H9 (cell line): ENCODE results near the gene SHISA4. TPM values are rescaled to one million over a fixed set of nuclear protein-coding genes. Genes with fewer than 3 reads are reported as not detected.

Source experiments
- DNase-seq: peaks from one replicate; pipeline ENCODE4 v3.0.0-alpha.2; 2017
- H2AFZ ChIP-seq: one replicate; pipeline ENCODE4 v1.6.1; 2013; ENCODE audit warnings: mild to moderate bottlenecking, low read length, control low read depth, moderate library complexity
- H2AK5ac ChIP-seq: 2 replicates; pipeline ENCODE4 v1.6.1; 2013; ENCODE audit warnings: low read length, control low read depth, mixed read lengths; ENCODE audit not compliant: insufficient read length
- H2BK120ac ChIP-seq: one replicate; pipeline ENCODE4 v1.6.1; 2013; ENCODE audit warnings: low read depth, mild to moderate bottlenecking, low read length, control low read depth, inconsistent platforms; ENCODE audit not compliant: poor library complexity, severe bottlenecking
- H2BK12ac ChIP-seq: 2 replicates; pipeline ENCODE4 v1.6.1; 2013; ENCODE audit warnings: low read length, control low read depth, mixed read lengths, low read depth; ENCODE audit not compliant: insufficient read length
- H2BK15ac ChIP-seq: 2 replicates; pipeline ENCODE4 v1.6.1; 2013; ENCODE audit warnings: low read depth, low read length, control low read depth
- H2BK20ac ChIP-seq: one replicate; pipeline ENCODE4 v1.6.1; 2013; ENCODE audit warnings: low read depth, mild to moderate bottlenecking, low read length, control low read depth, inconsistent platforms; ENCODE audit not compliant: poor library complexity, severe bottlenecking
- H2BK5ac ChIP-seq: 2 replicates; pipeline ENCODE4 v1.6.1; 2013; ENCODE audit warnings: low read length, control low read depth, mixed read lengths; ENCODE audit not compliant: insufficient read length
- H3K14ac ChIP-seq: 2 replicates; pipeline ENCODE4 v1.6.1; 2013; ENCODE audit warnings: low read length, control low read depth; ENCODE audit not compliant: insufficient read depth
- H3K18ac ChIP-seq: 2 replicates; pipeline ENCODE4 v1.6.1; 2013; ENCODE audit warnings: low read depth, mild to moderate bottlenecking, mixed read lengths, low read length, control low read depth; ENCODE audit not compliant: insufficient read length
- H3K23ac ChIP-seq: 2 replicates; pipeline ENCODE4 v1.6.1; 2013; ENCODE audit warnings: low read length, control low read depth, mixed read lengths, low read depth; ENCODE audit not compliant: insufficient read length
- H3K23me2 ChIP-seq: 2 replicates; pipeline ENCODE4 v1.6.1; 2013; ENCODE audit warnings: low read depth, mild to moderate bottlenecking, mixed read lengths, low read length, control low read depth; ENCODE audit not compliant: insufficient read length, poor library complexity, severe bottlenecking
- H3K27ac ChIP-seq: 2 replicates; pipeline ENCODE4 v1.5.1; 2013; ENCODE audit warnings: low read length, control low read depth, mixed read lengths, low read depth; ENCODE audit not compliant: insufficient read length
- H3K27me3 ChIP-seq: 2 replicates; pipeline ENCODE4 v1.6.1; 2013; ENCODE audit warnings: low read length, control low read depth, inconsistent platforms; ENCODE audit not compliant: insufficient read depth
- H3K4ac ChIP-seq: 2 replicates; pipeline ENCODE4 v1.6.1; 2013; ENCODE audit warnings: low read depth, mild to moderate bottlenecking, control low read depth, inconsistent platforms, low read length, moderate library complexity
- H3K4me1 ChIP-seq: 2 replicates; pipeline ENCODE4 v1.6.1; 2013; ENCODE audit warnings: low read length, control low read depth, inconsistent platforms; ENCODE audit not compliant: insufficient read depth
- H3K4me2 ChIP-seq: 2 replicates; pipeline ENCODE4 v1.6.1; 2013; ENCODE audit warnings: low read length, control low read depth, mixed read lengths; ENCODE audit not compliant: insufficient read length, insufficient read depth
- H3K56ac ChIP-seq: 2 replicates; pipeline ENCODE4 v1.6.1; 2013; ENCODE audit warnings: low read depth, mild to moderate bottlenecking, mixed read lengths, low read length, control low read depth; ENCODE audit not compliant: insufficient read length
- H3K79me1 ChIP-seq: 2 replicates; pipeline ENCODE4 v1.6.1; 2013; ENCODE audit warnings: low read depth, mild to moderate bottlenecking, moderate library complexity, low read length, control low read depth, inconsistent platforms; ENCODE audit not compliant: insufficient read depth, poor library complexity, severe bottlenecking
- H3K79me2 ChIP-seq: 2 replicates; pipeline ENCODE4 v1.6.1; 2013; ENCODE audit warnings: low read length, control low read depth, inconsistent platforms; ENCODE audit not compliant: insufficient read depth
- H3K9ac ChIP-seq: 2 replicates; pipeline ENCODE4 v1.6.1; 2013; ENCODE audit warnings: low read length, control low read depth, mixed read lengths; ENCODE audit not compliant: insufficient read length; ENCODE audit errors: extremely low read depth
- H3K9me3 ChIP-seq: one replicate; pipeline ENCODE4 v1.6.1; 2013; ENCODE audit warnings: low read depth, low read length, inconsistent platforms; ENCODE audit not compliant: control insufficient read depth
- H3T11ph ChIP-seq: one replicate; pipeline ENCODE4 v1.6.1; 2013; ENCODE audit warnings: mild to moderate bottlenecking, low read length, control low read depth, inconsistent platforms
- H4K20me1 ChIP-seq: one replicate; pipeline ENCODE4 v1.6.1; 2013; ENCODE audit not compliant: control insufficient read depth, insufficient read length, insufficient read depth
- H4K5ac ChIP-seq: 2 replicates; pipeline ENCODE4 v1.6.1; 2013; ENCODE audit warnings: low read depth, mild to moderate bottlenecking, mixed read lengths, low read length, control low read depth; ENCODE audit not compliant: insufficient read length
- H4K8ac ChIP-seq: replicated peaks from 2 replicates; pipeline ENCODE4 v1.6.1; 2013; ENCODE audit warnings: low read length, control low read depth, mixed read lengths, low read depth; ENCODE audit not compliant: insufficient read length
- H4K91ac ChIP-seq: 2 replicates; pipeline ENCODE4 v1.6.1; 2013; ENCODE audit warnings: low read depth, mild to moderate bottlenecking, moderate library complexity, mixed read lengths, low read length, control low read depth; ENCODE audit not compliant: insufficient read length
- H3K27ac Mint-ChIP-seq, 3 experiments: 2 replicates in 2 of 3; 3 replicates in 1 of 3; pipeline ENCODE4 v1.8.0; 2020 to 2021; ENCODE audit warnings: mixed read lengths in 3 of 3, mild to moderate bottlenecking in 1 of 3, moderate library complexity in 1 of 3
- H3K27me3 Mint-ChIP-seq: 2 replicates; pipeline ENCODE4 v1.8.0; 2021; ENCODE audit warnings: low read depth, mild to moderate bottlenecking, moderate library complexity, mixed read lengths
- H3K36me3 Mint-ChIP-seq, 3 experiments: 2 replicates in 2 of 3; 3 replicates in 1 of 3; pipeline ENCODE4 v1.8.0; 2020 to 2021; ENCODE audit warnings: low read depth in 3 of 3, mixed read lengths in 3 of 3; ENCODE audit not compliant: insufficient read depth in 1 of 3
- H3K4me1 Mint-ChIP-seq, 2 experiments: 2 replicates each; pipeline ENCODE4 v1.8.0; 2020; ENCODE audit warnings: mixed read lengths in 2 of 2
- H3K4me3 Mint-ChIP-seq, 2 experiments: 2 replicates in 1 of 2; 3 replicates in 1 of 2; pipeline ENCODE4 v1.8.0; 2020 to 2021; ENCODE audit warnings: mild to moderate bottlenecking in 2 of 2, mixed read lengths in 2 of 2, moderate library complexity in 1 of 2
- H3K9me3 Mint-ChIP-seq, 2 experiments: 2 replicates in 1 of 2; 3 replicates in 1 of 2; pipeline ENCODE4 v1.8.0; 2020; ENCODE audit warnings: mild to moderate bottlenecking in 2 of 2, mixed read lengths in 2 of 2, moderate library complexity in 1 of 2
- CTCF ChIP-seq: fragments of 200-600 bp; sonication (generic); conservative IDR thresholded peaks from 3 replicates; pipeline ENCODE4 v1.8.0; 2021; ENCODE audit warnings: antibody characterized with exemption, mild to moderate bottlenecking
- WGBS: extraction: QIAGEN DNeasy Blood & Tissue Kit; methylation state at CpG from one replicate; pipeline ENCODE4 v1.1.7; 2013; ENCODE audit warnings: missing lambda C conversion rate, low lambda C conversion rate, mixed read lengths; ENCODE audit not compliant: insufficient read length; ENCODE audit errors: extremely low coverage; 5-methylcytosine and 5-hydroxymethylcytosine counted together
- total RNA-seq: library from RNA; stranded (reverse); gene quantifications from 2 replicates; pipeline ENCODE4 v1.2.1, GENCODE V29; 2021

Gene SHISA4
- total RNA-seq, 1 experiment from 2014 or later, result 6.3 TPM

DNA sequence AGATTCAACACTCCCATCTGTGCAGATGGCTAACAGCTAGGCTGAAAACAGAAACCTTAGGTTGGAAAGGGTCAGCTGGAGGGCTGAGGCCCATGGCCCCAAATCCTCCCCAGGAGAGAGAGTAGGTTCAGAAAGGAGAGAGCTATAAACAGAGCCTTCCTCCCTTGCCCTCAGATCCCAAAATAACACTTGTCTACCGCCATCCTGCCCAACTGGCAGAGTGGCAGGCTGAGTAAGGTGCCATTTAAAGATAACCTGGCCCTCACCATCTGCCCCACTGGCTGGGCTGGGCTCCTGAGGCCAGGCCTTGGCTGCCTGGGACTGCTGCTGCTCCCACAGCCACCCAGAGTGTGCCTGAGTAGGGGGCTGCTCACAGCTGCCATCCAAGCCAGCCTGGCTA is 4.3 kb upstream of the SHISA4 start:
- H3K4me3 Mint-ChIP-seq, result no peak overlapping the region
- peaks cover 9% of the 10 kb centered on the region for H3K27me3 Mint-ChIP-seq

More for the DNA sequence above, 4.3 kb upstream of the SHISA4 start:
- Histone ChIP-seq H3T11ph (no peak overlapping the region), H3K4me1 (peaks cover 2% of the 10 kb centered on the region; the same call in 1 of the 2 replicates), H2BK15ac (no peak overlapping the region), H2AFZ (no peak overlapping the region), H2BK12ac (no peak overlapping the region), H4K8ac (no peak overlapping the region), H3K79me2 (no peaks in the 10 kb centered on the region), H3K14ac (no peak overlapping the region), H3K4me2 (no peak overlapping the region), H3K56ac (no peak overlapping the region), H4K20me1 (no peaks in the 10 kb centered on the region), H3K23ac (no peak overlapping the region), H4K5ac (no peak overlapping the region), H3K4ac (no peak overlapping the region), H3K23me2 (peaks cover 5% of the 10 kb centered on the region), H2BK5ac (no peak overlapping the region), H2AK5ac (no peak overlapping the region), H3K18ac (no peak overlapping the region), H2BK20ac (no peak overlapping the region), H4K91ac (no peak overlapping the region), H3K9ac (no peak overlapping the region), H2BK120ac (no peak overlapping the region), H3K9me3 (no peaks in the 10 kb centered on the region), H3K27me3 (no peaks in the 10 kb centered on the region), H3K27ac (no peak overlapping the region), H3K79me1 (no peaks in the 10 kb centered on the region)
- peaks cover 0 to 2% (median 0%) of the 10 kb centered on the region in 3 experiments; a peak in 1 of 7 replicates for H3K36me3 Mint-ChIP-seq
- H3K9me3 Mint-ChIP-seq, result no peaks in the 10 kb centered on the region
- no peak for DNase-seq
- peaks cover 34 to 36% of the 10 kb centered on the region in 2 experiments for H3K4me1 Mint-ChIP-seq
- no peak overlapping the region for H3K27ac Mint-ChIP-seq
- TF ChIP-seq CTCF, result no peak
- WGBS, result no CpG with 5 or more reads among the region's 1 CpG
